GM18861 (cell line): Measurements from ENCODE around the gene IARS1.

Source experiments
- ATAC-seq: cut with Tn5 transposase; IDR thresholded peaks from one replicate; pipeline ENCODE4 v1.9.1; 2021; ENCODE audit not compliant: unreplicated experiment

Gene IARS1

DNA sequence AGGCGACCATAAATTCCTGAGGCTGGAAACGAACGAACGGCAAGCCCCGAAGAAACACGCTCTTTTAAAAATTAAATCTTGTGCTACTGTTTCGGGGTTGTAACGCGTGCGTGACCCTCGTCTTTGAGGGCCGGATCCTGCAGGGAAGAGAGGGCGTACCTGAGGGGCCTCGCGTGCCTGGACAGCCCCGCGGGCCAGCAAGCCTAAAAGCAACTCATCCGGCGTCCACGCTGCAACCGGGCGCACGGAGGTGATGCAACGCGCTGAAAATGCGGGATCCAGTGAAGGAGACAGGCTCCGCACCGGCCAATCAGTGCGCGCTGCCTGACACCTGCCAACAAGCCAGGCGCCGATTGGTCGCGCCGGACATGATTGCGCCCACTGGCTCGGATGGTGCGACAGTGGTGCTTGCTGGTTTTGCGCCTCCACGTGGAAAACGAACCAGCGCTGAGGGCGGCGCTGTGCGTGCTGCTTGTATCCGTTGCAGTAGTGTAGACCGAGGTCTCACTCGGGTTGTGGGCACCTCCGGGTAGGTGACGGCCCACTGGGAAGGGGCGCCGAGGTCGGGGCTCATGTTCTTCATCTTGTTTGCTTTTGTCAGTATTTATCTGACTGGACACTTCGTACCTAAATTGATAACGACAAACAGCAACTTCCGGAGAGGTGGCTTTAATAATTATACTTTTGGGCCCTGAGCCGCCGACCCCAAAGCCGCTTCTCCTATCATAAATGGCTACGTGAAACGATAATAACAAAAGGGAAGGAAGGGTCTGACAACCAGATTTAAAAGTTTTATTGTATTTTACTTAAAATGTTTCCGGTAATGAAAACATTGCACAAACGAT lies at the start of gene IARS1:
Gene IARS1, minus strand, starts transcription at position 246 of the 845 bp plus-strand sequence. CDS start 4,278 bp downstream, outside the sequence.
- peak; percentile 94 for ATAC-seq

DNA sequence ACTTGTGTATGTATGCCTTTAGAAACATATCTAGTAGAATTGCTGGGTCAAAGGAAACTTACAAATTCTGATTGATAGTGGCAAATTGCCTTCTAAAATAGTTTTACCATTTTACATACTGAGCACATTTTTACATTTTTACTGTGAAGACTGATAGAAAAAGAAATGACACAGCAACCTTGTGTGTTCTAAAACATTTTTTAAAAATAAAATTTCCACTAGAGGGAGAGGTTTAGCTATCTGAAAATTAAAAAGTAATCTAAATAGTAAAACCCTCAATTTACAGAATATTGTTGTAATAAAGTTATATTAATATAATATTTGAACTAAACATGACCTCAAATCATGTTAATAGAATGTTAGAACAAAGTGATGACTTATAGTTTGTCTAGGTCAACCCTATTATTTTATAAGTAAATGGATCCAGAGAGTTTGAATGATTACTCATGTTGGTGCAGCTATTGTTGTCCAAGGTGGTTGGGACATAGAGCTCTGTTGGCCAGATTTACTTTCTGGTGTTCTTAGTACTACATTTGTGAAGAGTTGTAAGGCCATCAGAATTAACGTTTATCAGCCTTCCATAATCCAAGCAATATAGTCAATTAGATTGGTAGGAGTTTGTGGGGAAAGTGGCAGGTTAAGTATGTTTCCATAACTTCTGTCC lies 49.5 kb upstream of the IARS1 start:
- no peak for ATAC-seq

DNA sequence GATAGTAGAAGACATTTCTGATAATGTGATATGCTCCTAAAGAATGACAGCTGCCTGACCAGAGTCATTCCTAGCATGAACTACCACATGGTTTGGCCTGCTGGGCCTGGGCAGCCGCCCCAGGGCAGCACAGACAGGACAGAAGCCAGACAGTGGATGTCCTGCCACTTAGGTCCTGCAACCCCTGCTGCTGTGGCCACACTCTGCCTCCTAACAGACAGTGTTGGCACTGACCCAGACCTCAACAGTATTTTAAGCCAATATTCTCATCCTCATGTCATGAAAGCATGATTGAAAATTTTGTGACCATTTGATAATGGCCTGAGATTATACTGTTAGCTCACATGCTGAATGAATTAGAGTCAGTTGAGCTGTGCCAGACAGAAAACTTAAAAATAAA lies 48.1 kb upstream of the IARS1 start:
- ATAC-seq: no peak

DNA sequence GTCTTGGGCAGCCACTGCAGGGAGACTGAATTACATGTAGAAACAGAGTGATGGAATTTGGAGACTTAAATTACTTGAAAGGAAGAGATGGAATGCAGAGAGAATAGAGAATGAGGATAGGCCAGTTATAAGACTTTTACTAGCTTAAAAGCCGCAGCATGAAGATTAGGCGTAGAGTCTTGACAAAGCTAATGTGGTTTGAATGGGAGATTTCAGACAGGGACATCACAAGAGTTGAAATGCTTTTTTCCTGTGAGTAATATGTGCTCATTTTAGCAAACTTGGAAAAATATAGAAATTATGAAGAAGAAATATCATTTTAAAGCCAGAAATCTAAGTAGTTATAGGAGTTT lies 39.8 kb upstream of the IARS1 start:
- ATAC-seq: no peak

DNA sequence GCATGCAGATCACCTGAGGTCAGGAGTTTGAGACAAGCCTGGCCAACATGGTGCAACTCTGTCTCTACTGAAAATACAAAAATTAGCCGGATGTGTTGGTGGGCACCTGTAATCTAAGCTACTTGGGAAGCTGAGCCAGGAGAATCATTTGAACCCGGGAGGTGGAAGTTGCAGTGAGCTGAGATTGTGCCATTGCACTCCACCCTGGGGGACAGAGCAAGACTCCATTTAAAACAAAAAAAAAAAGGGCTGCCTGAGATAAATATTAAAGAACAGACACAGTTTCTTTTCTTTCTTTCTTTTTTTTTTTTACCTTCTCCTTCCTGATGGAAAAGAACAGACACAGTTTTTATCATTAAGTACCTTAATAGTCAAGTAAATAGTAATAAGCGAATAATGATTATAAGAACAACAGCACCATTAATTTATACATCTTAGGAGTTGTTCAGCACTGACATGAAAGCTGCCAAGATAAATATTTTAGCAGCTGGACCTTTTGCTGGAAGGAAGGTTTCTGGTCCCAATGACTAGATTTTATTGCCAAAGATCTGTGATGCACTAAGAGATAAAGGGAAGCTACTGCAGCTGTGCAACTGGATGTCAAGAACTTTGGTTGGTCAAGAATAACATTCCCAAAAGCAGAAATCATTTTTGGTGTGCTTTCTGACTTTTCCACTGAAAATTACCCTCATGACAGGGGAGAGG lies 39.2 kb upstream of the IARS1 start:
- no peak for ATAC-seq

DNA sequence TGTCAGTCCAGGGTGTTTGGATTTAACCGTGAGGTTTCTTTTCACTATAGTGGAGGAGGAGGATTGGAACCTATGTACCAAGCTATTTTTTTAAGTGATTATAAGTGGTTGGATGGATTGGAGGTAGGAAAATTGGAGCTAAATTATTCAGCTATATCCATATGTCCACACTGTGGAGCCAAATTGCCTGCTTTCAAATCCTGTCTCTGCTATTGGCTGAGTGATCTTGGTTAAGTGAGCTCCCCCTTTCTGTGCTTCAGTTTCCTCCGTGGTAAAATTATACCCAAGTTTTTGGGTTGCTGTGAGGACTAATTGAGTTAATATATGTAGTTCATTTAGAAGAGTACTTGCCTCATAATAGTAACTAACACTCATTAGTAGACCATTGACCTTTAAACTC lies 34.7 kb upstream of the IARS1 start:
- ATAC-seq: no peak

DNA sequence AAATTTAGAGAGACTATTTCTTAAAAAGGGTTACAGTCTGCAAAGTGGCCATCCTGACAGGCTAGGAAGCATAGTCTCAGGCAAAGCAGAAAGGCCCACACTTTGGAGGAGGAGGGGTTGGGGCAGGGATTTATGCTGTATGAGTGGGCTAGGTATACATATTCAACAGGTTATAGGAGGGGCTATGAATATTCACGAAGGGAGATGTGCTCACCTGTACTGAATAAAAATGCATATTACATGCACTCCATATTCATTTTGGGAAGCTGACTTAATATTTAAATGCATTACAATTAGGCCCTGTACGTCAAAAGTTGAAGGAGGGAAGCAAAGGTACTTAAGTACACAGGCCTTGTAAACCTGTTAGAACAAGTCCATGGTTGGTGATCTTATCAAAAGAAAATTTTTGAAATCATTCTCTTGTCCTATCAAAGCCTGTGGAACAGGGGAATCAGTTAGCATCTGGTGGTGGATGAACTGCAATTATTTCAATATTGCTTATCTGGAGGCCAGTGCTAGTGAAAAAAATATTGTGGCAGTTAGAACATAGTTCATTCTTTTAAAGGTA lies 33.9 kb upstream of the IARS1 start:
- ATAC-seq: no peak

DNA sequence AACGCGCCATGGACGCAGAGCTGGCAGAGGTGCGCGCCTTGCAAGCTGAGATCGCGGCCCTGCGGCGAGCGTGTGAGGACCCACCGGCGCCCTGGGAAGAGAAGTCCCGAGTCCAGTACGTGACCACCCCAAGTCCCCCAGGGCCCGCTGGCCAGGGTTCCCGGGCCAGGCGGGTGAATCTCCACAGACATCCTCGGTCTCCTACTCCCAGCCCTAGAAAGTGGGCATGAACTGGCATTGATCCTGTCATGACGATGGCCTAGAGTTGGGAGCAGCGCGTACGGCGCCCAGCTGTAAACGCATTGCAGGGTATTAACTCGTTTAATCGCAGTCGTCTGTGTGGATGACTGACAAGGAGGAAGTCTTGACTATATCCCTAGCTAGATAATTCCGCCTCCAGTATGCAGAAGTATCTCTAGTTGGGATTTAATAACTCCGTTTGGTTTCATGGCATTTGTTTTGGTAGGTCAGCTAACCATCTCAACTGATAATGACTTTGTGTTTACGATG lies 32.5 kb upstream of the IARS1 start:
- ATAC-seq: no peak

DNA sequence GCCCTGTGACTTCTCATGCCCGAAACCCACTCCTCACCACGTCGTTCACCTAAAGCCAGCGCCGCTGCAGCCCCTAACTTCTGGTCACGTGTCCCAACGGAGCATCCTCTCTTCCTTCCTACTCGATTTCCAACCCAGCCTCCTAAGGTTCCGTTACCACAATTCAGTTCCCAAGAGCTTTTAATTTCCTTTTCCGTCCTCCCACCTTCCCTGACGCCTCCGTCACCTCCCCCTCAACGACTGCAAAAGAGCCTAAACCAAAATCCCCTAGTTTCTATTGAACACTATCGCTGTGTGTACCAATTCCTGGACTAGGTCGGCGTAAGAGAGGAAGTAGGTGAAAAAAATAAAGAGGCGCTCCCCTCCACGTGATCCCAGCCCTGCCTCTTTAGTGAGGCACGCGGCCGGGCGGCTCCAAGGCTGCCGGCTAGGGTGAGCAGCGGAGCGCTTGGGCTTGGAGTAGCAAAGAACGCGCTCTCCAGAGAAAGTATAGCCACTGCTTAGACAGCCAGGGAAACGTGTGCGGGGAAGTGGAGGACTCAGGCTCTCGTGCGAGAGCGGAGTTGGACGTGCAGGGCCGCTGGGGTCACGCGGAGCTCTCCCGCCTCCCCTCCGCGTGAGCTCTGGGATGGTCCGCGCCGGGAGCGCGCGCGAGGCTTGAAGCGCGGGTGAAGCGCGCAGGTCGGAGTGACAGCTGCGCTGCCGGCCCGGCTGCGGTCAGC lies 31.9 kb upstream of the IARS1 start, which contains the start of the genes CENPP and NOL8:
Gene CENPP, plus strand, starts transcription at position 685 of the 722 bp plus-strand sequence.
Gene NOL8, minus strand, starts transcription at position 82 of the 722 bp plus-strand sequence. CDS start 1,189 bp downstream, outside the sequence.
- peak; percentile 77 for ATAC-seq

DNA sequence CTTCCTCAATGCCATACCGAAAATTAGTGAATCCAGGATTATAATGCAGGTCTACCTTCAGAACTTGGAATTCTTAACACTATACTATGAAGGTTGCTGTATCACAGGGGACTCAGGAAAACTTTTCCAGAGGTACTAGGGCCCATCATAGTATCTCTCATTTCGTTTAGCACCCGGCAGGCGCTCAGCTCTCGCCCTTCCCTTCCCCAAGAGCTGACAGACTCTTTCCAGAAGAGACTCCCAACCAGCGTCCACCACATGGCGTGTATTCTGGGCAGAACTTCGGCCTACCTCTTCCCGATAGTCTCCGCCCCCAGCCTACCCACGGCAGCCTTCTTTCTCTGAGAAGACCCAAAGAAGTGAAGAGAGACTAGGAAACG lies 31.4 kb upstream of the IARS1 start:
- ATAC-seq: no peak

DNA sequence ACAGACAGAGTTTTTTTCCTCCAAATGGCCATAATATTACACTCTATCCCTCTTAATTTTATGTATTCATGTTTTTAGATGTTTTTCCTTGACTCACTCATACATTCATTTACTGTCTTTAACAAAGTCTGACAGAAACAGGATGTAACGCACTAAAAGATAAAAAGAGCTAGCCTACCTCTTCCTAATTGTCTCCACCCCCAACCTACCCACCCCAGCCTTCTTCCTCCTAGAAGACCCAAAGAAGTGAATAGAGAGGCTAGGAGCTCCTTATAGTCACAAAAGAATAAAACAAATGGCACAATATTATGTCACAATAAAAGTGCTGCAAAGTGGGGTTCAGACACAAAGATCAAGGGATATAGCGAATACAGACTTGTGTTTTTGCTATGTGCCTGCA lies 30.9 kb upstream of the IARS1 start:
- ATAC-seq: no peak

DNA sequence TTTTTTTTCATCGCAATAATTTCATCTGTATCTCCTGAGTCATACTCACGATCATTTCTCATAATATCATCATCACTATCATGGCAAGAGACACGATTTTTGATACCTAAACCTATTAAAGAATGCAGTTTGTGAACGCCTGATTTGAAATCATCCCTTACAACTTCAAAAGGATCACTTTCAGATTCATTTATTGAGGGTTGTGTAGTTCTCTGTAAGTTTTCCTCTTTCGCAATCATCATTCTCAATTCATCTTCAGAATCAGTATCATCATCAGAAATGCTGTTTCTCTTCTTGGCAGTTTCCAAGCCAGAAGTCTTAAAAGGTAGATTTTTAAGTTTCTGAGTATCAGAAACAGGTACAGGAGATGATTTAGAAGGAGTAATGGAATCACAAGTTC lies 22.0 kb upstream of the IARS1 start:
- ATAC-seq: no peak

DNA sequence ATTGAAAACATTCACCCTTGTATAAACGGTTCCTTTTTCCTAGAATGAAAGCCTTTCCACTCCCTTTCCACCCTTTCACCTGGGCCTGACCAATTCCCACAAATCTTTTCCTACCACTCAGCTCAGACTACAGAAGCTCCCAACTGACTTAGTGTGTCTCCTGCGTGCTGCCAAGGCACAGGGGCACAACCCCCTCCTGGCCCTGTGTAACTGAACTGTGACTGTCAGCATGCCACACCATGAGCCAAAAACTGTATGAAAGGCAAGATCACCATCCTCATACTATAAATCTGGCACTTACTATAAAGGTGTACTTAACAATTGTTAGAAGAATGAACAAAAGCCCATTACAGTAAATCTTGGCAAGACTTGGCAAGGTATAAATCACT lies 20.1 kb upstream of the IARS1 start:
- no peak for ATAC-seq

DNA sequence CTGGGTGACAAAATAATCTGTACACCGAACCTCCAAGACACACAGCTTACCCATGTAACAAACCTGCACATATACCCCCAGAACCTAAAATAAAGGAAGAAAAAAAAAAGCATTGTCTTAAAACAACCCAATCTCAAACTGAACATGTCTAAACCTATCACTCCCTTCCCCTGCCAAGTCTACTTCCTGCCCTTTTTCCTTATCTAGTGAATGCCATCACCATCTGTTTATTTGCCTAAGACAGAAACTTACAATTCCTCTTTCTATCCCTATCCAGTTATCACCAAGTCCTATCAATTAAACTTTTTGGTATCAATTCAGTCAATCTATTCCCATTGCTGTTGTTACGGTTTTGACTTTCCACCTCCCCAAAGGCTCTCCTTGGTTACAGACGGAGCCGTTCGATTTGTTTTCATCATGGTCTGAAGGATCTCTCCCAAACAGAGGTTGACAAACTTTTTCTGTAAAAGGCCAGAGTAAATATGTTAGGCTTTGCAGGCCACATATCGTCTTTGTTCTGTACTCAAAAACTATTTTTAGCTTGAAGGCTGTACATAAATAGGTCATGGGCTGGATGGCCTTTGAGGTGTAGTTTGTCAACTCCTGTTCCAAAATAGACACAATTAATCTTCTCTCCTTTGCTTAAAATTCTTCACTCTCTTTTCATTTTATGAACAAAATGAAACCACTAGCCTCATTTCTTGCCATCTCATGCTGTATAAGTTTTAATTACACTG lies 19.6 kb upstream of the IARS1 start:
- no peak for ATAC-seq

DNA sequence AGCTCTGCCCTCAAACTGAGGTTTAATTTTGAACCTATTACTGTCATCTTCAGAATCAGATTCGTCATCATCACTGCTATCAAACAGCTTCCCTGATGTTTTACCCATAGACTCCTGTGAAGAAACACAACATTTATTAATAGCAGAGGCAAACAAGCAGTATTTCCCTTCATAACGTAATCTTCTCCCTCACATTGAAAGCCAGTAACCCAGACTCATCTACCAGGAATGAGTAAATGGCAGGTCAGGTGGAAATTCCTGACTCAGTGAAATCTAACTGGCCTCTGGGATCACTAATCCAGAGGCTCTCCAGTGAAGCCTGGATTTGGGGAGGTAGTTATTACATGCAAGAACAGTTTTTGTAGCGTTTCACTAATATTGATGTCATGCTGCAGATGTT lies 17.1 kb upstream of the IARS1 start:
- ATAC-seq: no peak

DNA sequence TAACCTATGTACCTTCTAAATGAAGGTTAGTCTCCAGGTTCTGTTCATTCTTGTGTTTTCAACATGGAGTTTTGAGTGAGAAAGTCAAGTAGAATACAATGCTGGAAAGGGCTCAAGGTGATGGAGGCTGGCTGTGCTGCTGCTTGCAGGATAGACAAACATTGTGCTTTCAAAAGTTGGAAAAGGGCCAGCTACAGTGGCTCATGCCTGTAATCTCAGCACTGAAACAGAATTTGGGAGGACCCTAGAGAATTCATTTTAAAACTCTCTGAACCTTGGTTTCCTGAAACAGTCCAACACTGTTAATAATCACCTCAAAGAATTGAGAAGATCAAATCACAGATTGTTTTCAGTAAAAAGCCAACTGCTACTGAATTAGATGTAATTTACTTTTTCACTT lies 15.4 kb upstream of the IARS1 start:
- ATAC-seq: peak; percentile 60

DNA sequence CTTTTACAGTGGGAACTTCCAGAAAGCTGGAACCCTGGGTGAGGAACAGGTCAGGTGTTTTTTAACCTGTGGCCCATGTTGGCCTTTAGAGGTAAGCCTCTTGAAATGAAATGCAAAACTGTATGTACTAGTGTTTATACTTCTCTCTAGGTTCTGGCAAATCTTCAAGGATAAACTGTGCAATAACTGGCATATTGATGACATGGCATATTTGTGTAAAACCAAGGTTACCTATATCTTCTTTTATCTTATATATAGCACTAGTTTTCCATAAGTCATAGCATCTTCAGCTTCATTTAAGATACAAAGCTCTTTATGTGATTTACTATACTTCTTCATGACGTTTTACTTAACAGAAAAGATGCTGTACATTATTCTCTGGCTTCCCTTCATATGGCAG lies 7.4 kb upstream of the IARS1 start:
- no peak for ATAC-seq

DNA sequence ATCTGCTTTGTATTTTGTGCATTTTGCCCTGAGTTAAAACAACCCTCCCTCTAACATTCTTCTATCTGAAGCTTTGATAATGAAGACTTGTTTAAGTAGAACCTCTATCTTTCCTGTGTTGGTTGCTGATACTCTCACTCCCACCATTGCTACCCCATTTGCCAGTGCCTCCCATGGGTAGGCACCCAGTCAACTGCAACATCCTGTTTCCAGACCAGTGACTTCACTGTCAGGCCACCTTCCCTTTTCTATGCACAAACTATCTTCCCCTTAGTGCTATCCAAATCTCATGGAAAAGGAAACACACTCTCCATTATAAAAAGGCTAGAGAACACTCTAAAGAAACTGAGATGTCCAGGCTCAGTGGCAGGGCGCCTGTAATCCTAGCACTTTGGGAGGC lies 5.6 kb upstream of the IARS1 start:
- no peak for ATAC-seq

DNA sequence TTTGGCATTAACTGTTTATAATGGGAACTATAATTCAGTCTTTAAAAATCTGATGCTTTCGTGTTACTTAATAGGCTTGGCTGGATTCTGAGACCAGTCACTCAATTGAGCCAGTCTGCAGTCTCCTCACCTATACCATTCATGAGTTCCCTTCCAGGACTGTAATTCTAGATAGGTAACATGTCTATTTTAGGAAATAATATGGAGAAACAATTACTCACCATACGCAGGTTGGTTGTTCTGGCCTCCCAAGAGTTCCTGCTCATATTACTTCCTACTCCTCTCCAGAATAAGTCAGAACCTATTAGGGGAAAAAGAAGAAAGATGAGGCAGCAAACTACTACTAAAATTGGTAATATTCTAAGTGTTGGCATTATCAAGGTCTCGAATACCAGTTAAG lies 4.5 kb upstream of the IARS1 start:
- no peak for ATAC-seq

DNA sequence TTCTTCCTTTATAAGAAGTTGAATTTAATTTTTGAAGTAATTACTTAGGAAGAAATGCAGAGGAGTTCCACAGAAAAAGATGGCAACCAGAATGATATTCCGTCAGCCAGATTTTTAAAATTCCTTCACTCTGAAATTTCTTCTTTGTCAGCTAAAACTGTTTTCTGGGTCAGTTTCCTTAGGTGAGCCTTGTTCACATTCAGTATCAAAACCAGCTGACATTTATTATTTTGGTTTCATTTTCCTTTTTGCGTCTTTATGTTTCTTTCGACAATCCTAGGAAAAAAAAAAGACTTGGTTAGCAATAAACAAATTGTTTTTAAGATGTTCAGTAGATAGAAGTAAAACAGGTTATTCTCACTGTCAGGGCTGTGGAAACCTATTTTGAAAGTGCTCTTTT lies 4.1 kb upstream of the IARS1 start:
- no peak for ATAC-seq
